WERI-Rb-1 (cell line): ENCODE measurements around the gene PCID2.

ENCODE experiments used
- DNase-seq: peaks from one replicate; pipeline ENCODE4 v3.0.0-alpha.2; 2020
- H3K27ac ChIP-seq: fragments of 250-450 bp; sonication (Bioruptor Pico); 2 replicates; pipeline ENCODE4 v1.5.1; 2020; ENCODE audit warnings: mild to moderate bottlenecking, moderate library complexity
- H3K27me3 ChIP-seq: fragments of 250-450 bp; sonication (Bioruptor Pico); 2 replicates; pipeline ENCODE4 v1.5.1; 2021; ENCODE audit warnings: mild to moderate bottlenecking, low read depth, moderate library complexity; ENCODE audit not compliant: insufficient read depth, severe bottlenecking
- H3K36me3 ChIP-seq: fragments of 250-450 bp; sonication (Bioruptor Pico); 2 replicates; pipeline ENCODE4 v1.5.1; 2020; ENCODE audit warnings: mild to moderate bottlenecking, moderate library complexity
- H3K4me3 ChIP-seq: 2 replicates; pipeline ENCODE4 v1.5.1; 2011; ENCODE audit warnings: low read depth, mild to moderate bottlenecking, control low read depth, low read length
- H3K9me3 ChIP-seq: fragments of 250-450 bp; sonication (Bioruptor Pico); 2 replicates; pipeline ENCODE4 v1.5.1; 2021; ENCODE audit warnings: mild to moderate bottlenecking, moderate library complexity; ENCODE audit not compliant: severe bottlenecking
- CTCF ChIP-seq: IDR thresholded peaks from 2 replicates; pipeline ENCODE4 v1.5.1; 2011; ENCODE audit warnings: low read depth, mild to moderate bottlenecking, control low read depth, inconsistent platforms, low read length

PCID2 gene

DNA sequence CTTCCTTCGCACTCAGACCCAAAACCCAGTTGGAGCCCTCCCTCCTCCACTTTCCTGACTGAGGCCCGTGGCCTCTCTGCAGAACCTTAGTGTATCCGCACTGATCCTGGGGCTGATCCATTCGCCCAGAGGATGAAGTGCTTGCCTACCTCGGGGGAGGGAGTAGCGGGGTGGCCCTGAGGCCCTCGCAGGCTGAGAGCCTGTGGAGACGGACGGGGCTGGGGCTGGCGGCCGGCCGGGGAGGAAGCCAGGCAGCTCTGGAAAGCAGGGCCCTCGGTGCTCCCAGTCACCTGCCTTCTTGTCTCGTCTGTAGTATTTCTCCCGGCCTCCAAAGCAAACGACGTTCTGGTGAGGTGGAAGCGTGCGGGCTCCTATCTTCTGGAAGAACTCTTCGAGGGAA lies 48.8 kb downstream of the PCID2 start:
- no peak for DNase-seq
- Histone ChIP-seq H3K4me3 (no peak overlapping the region), H3K9me3 (peaks cover 4% of the 10 kb centered on the region), H3K36me3 (no peaks in the 10 kb centered on the region; the same call in 1 of the 2 replicates), H3K27ac (no peak overlapping the region), H3K27me3 (no peaks in the 10 kb centered on the region)
- TF ChIP-seq CTCF: no peak

GRCh38 chr13:113158946-113159345 lies 49.5 kb downstream of the PCID2 start:
- no peak for DNase-seq
- Histone ChIP-seq H3K27me3 (no peaks in the 10 kb centered on the region), H3K36me3 (no peaks in the 10 kb centered on the region; the same call in 1 of the 2 replicates), H3K27ac (no peak overlapping the region), H3K4me3 (no peak overlapping the region), H3K9me3 (peaks cover 4% of the 10 kb centered on the region)
- TF ChIP-seq CTCF: no peak

DNA sequence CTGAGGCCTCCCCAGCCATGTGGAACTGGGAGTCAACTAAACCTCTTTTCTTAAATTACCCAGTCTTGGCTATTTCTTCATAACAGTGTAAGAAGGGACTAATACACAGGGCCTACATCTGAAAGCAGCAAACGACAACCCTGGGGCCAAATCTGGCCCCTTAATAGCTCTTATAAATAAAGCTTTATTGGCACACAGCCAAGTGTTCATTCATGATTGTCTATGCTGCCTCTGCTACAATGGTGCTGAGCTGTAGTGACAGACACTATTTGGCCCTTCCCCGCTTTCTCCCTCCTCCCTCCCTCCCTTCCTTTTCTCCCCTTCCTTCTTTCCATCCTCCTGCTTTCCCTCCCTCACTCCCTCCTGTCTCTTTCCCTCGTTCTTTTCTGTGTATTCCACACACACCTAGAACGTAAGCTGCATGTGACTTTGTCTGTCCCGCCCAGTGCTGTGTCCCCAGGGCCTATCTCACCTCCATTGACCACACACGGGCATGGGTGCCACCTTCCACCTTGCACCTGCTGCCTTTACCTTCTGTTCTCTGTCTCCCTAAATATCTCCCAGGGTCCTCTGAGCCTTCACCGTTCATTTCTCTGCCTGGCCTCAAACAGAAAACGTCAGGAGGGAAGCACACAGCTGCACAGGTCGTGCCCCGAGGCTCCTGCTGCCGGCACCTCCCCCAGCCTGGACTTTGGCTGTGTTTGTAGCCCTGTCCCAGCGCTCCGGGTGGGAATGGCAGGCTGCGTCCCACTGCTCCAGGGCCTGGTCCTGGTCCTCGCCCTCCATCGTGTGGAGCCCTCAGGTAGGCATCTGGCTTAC lies 50.3 kb downstream of the PCID2 start, which contains the start of gene PROZ:
Gene PROZ (plus strand): TSS at position 720 of the 819 bp plus-strand sequence. CDS start 13 bp downstream, at position 733.
- Histone ChIP-seq H3K9me3 (peaks cover 4% of the 10 kb centered on the region), H3K27ac (no peak within 1 kb of the TSS), H3K36me3 (no peaks in the 10 kb centered on the region; the same call in 1 of the 2 replicates), H3K4me3 (no peak within 1 kb of the TSS), H3K27me3 (no peaks in the 10 kb centered on the region)
- TF ChIP-seq CTCF: no peak
- DNase-seq: no peak

GRCh38 chr13:113157206-113157928 lies 51.1 kb downstream of the PCID2 start:
- TF ChIP-seq CTCF: no peak
- Histone ChIP-seq H3K36me3 (no peaks in the 10 kb centered on the region; the same call in 1 of the 2 replicates), H3K27me3 (no peaks in the 10 kb centered on the region), H3K27ac (no peak overlapping the region), H3K9me3 (peaks cover 4% of the 10 kb centered on the region), H3K4me3 (no peak overlapping the region)
- DNase-seq: no peak

DNA sequence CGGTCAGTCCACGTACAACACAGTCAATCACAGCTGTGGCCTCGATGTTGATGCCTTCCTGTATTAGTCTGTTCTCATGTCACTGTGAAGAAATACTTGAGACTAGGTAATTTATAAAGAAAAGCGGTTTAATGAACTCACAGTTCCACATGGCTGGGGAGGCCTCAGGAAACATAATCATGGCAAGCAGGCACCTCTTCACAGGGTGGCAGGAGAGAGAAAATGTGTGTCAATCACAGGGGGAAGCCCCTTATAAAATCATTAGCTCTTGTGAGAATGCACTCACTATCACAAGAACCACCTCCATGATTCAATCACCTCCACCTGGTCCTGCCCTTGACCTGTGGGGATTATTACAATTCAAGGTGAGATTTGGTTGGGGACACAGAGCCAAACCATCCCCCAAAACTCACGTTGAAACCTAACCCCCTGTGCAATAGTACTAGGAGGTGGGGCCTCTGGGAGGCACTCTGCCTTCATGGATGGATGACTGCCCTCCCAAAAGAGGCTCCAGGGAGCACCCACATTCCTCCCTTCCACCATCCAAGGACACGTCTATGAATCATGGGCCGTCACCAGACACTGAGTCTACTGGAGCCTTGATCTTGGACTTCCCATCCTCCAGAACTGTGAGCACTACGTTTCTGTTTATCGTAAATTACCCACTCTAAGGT lies 52.4 kb downstream of the PCID2 start:
- no peak overlapping the region for H3K4me3 ChIP-seq
- no peak overlapping the region for H3K27ac ChIP-seq
- peaks cover 4% of the 10 kb centered on the region for H3K9me3 ChIP-seq
- DNase-seq: no peak
- no peak for TF ChIP-seq CTCF
- no peaks in the 10 kb centered on the region; the same call in 1 of the 2 replicates for H3K36me3 ChIP-seq
- no peaks in the 10 kb centered on the region for H3K27me3 ChIP-seq
